HEK293 (cell line): ENCODE results near the gene ZNF124.

Source experiments
- CTCF ChIA-PET: fragments of 350-600 bp; formaldehyde crosslinking; extraction: SDS; loops from one replicate; lab custom pipeline; 2021; ENCODE audit warnings: antibody characterized with exemption; lab: Yijun Ruan, JAX
- POLR2A ChIA-PET: fragments of 300-600 bp; formaldehyde crosslinking; extraction: SDS; loops from one replicate; lab custom pipeline; 2020; ENCODE audit warnings: antibody characterized with exemption, inconsistent platforms; lab: Yijun Ruan, JAX
- H3K27ac ChIP-seq: fragments of 200-500 bp; sonication (Bioruptor generic); 2 replicates; pipeline ENCODE4 v1.5.1; 2014; ENCODE audit warnings: low read depth, low read length, control low read depth, inconsistent platforms; ENCODE audit errors: extremely low read depth
- H3K36me3 ChIP-seq, 2 experiments: fragments of 200-500 bp in 1 of 2; sonication (Bioruptor generic) in 1 of 2; 1 replicate in 1 of 2; 2 replicates in 1 of 2; pipeline ENCODE4 v1.5.1; 2014 to 2017; ENCODE audit warnings: inconsistent platforms in 2 of 2, low read length in 2 of 2; ENCODE audit not compliant: control insufficient read depth in 2 of 2, insufficient read depth in 1 of 2
- H3K4me1 ChIP-seq: fragments of 200-500 bp; sonication (Bioruptor generic); 2 replicates; pipeline ENCODE4 v1.5.1; 2014; ENCODE audit warnings: mild to moderate bottlenecking, low read length, inconsistent platforms; ENCODE audit not compliant: control insufficient read depth, insufficient read depth
- H3K4me3 ChIP-seq: 2 replicates; pipeline ENCODE4 v1.5.1; 2011; ENCODE audit warnings: low read depth, mild to moderate bottlenecking, control low read depth, low read length, moderate library complexity
- H3K9me3 ChIP-seq: fragments of 200-500 bp; sonication (Bioruptor generic); 2 replicates; pipeline ENCODE4 v1.5.1; 2014; ENCODE audit warnings: low read depth, low read length, inconsistent platforms; ENCODE audit not compliant: control insufficient read depth, insufficient read depth
- FEZF1 ChIP-seq: fragments of 450-650 bp; formaldehyde crosslinking; IDR thresholded peaks from 2 replicates; pipeline ENCODE4 v1.5.1; 2016; ENCODE audit warnings: missing biosample characterization, missing genetic modification characterization
- GFI1B ChIP-seq: fragments of 450-650 bp; formaldehyde crosslinking; IDR thresholded peaks from 2 replicates; pipeline ENCODE4 v1.5.1; 2016; ENCODE audit warnings: missing biosample characterization, missing genetic modification characterization
- HOXC10 ChIP-seq: sonication (generic); formaldehyde crosslinking; IDR thresholded peaks from 2 replicates; pipeline ENCODE4 v1.8.1; 2023; ENCODE audit warnings: mild to moderate bottlenecking, missing genetic modification reagents
- KLF9 ChIP-seq: fragments of 450-650 bp; formaldehyde crosslinking; IDR thresholded peaks from 2 replicates; pipeline ENCODE4 v1.5.1; 2016; ENCODE audit warnings: missing biosample characterization, missing genetic modification characterization, low read depth
- MYNN ChIP-seq: fragments of 450-650 bp; formaldehyde crosslinking; IDR thresholded peaks from 2 replicates; pipeline ENCODE4 v1.5.1; 2016; ENCODE audit warnings: missing biosample characterization, missing genetic modification characterization, borderline replicate concordance
- SP3 ChIP-seq: fragments of 450-650 bp; formaldehyde crosslinking; IDR thresholded peaks from 2 replicates; pipeline ENCODE4 v1.5.1; 2016; ENCODE audit warnings: missing biosample characterization, missing genetic modification characterization
- ZNF114 ChIP-seq: fragments of 450-650 bp; formaldehyde crosslinking; IDR thresholded peaks from 2 replicates; pipeline ENCODE4 v1.5.0; 2017; ENCODE audit warnings: missing biosample characterization, missing genetic modification characterization
- ZNF174 ChIP-seq: fragments of 450-650 bp; formaldehyde crosslinking; IDR thresholded peaks from 2 replicates; pipeline ENCODE4 v1.5.0; 2017; ENCODE audit warnings: missing biosample characterization, mild to moderate bottlenecking, missing genetic modification characterization
- ZNF202 ChIP-seq: fragments of 450-650 bp; formaldehyde crosslinking; IDR thresholded peaks from 2 replicates; pipeline ENCODE4 v1.5.1; 2016; ENCODE audit warnings: missing biosample characterization, missing genetic modification characterization, borderline replicate concordance
- ZNF211 ChIP-seq: fragments of 450-650 bp; formaldehyde crosslinking; IDR thresholded peaks from 2 replicates; pipeline ENCODE4 v1.5.1; 2016; ENCODE audit warnings: low read depth, missing biosample characterization, missing genetic modification characterization
- ZNF214 ChIP-seq: fragments of 450-650 bp; formaldehyde crosslinking; IDR thresholded peaks from 2 replicates; pipeline ENCODE4 v1.5.1; 2017; ENCODE audit warnings: missing biosample characterization, mild to moderate bottlenecking, missing genetic modification characterization, borderline replicate concordance
- ZNF324 ChIP-seq: fragments of 450-650 bp; formaldehyde crosslinking; IDR thresholded peaks from 2 replicates; pipeline ENCODE4 v1.5.1; 2016; ENCODE audit warnings: missing biosample characterization, missing genetic modification characterization
- ZNF398 ChIP-seq: fragments of 450-650 bp; formaldehyde crosslinking; IDR thresholded peaks from 2 replicates; pipeline ENCODE4 v1.5.1; 2017; ENCODE audit warnings: missing biosample characterization, missing genetic modification characterization
- ZNF48 ChIP-seq: fragments of 450-650 bp; formaldehyde crosslinking; IDR thresholded peaks from 2 replicates; pipeline ENCODE4 v1.5.1; 2016; ENCODE audit warnings: missing biosample characterization, missing genetic modification characterization
- ZNF521 ChIP-seq: fragments of 450-650 bp; formaldehyde crosslinking; IDR thresholded peaks from 2 replicates; pipeline ENCODE4 v1.5.1; 2017; ENCODE audit warnings: missing biosample characterization, mild to moderate bottlenecking, missing genetic modification characterization
- ZNF704 ChIP-seq: fragments of 450-650 bp; formaldehyde crosslinking; IDR thresholded peaks from 2 replicates; pipeline ENCODE4 v1.5.1; 2016; ENCODE audit warnings: missing biosample characterization, missing genetic modification characterization
- ZNF747 ChIP-seq: fragments of 450-650 bp; formaldehyde crosslinking; IDR thresholded peaks from 2 replicates; pipeline ENCODE4 v1.5.1; 2016; ENCODE audit warnings: missing biosample characterization, missing genetic modification characterization
- TF ChIP-seq, protein P1 (sequence below): fragments of 450-650 bp; formaldehyde crosslinking; IDR thresholded peaks from 2 replicates; pipeline ENCODE4 v1.5.1; 2016; ENCODE audit warnings: missing biosample characterization, missing genetic modification characterization
- TF ChIP-seq, protein P2 (sequence below): fragments of 450-650 bp; formaldehyde crosslinking; IDR thresholded peaks from 2 replicates; pipeline ENCODE4 v1.5.0; 2017; ENCODE audit warnings: missing biosample characterization, missing genetic modification characterization, borderline replicate concordance
- TF ChIP-seq, protein P3 (sequence below): fragments of 450-650 bp; formaldehyde crosslinking; IDR thresholded peaks from 2 replicates; pipeline ENCODE4 v1.5.1; 2017; ENCODE audit warnings: missing biosample characterization, missing genetic modification characterization
- TF ChIP-seq, protein P4 (sequence below): fragments of 450-650 bp; formaldehyde crosslinking; IDR thresholded peaks from 2 replicates; pipeline ENCODE4 v1.5.1; 2016; ENCODE audit warnings: missing biosample characterization, missing genetic modification characterization
- TF ChIP-seq, protein P5 (sequence below): fragments of 450-650 bp; formaldehyde crosslinking; IDR thresholded peaks from 2 replicates; pipeline ENCODE4 v1.5.1; 2016; ENCODE audit warnings: missing biosample characterization, missing genetic modification characterization

ZNF124 gene

GRCh38 chr1:247111259-247111699 is 60.5 kb downstream of the ZNF124 start:
- TF ChIP-seq ZNF324 (no peak), KLF9 (no peak), ZNF521 (no peak), ZNF114 (no peak), ZNF211 (tag by site-specific recombination) (no peak), ZNF48 (tag by site-specific recombination) (no peak)
- TF ChIP-seq, protein P1, sequence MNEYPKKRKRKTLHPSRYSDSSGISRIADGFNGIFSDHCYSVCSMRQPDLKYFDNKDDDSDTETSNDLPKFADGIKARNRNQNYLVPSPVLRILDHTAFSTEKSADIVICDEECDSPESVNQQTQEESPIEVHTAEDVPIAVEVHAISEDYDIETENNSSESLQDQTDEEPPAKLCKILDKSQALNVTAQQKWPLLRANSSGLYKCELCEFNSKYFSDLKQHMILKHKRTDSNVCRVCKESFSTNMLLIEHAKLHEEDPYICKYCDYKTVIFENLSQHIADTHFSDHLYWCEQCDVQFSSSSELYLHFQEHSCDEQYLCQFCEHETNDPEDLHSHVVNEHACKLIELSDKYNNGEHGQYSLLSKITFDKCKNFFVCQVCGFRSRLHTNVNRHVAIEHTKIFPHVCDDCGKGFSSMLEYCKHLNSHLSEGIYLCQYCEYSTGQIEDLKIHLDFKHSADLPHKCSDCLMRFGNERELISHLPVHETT (tag by site-specific recombination), result no peak
- CTCF ChIA-PET, result no interaction called here
- peak overlapping the region; percentile 19 for H3K4me3 ChIP-seq

GRCh38 chr1:247110627-247111258 is 61.1 kb downstream of the ZNF124 start:
- ChIA-PET POLR2A (no interaction called here), CTCF (no interaction called here)
- Histone ChIP-seq H3K4me3 (peak overlapping the region; percentile 19), H3K36me3 (no peaks in the 10 kb centered on the region), H3K27ac (no peak overlapping the region), H3K9me3 (no peaks in the 10 kb centered on the region), H3K4me1 (no peaks in the 10 kb centered on the region)
- TF ChIP-seq ZNF174 (tag by site-specific recombination), result no peak
- TF ChIP-seq ZNF704 (tag by site-specific recombination), result no peak
- TF ChIP-seq, protein P2, sequence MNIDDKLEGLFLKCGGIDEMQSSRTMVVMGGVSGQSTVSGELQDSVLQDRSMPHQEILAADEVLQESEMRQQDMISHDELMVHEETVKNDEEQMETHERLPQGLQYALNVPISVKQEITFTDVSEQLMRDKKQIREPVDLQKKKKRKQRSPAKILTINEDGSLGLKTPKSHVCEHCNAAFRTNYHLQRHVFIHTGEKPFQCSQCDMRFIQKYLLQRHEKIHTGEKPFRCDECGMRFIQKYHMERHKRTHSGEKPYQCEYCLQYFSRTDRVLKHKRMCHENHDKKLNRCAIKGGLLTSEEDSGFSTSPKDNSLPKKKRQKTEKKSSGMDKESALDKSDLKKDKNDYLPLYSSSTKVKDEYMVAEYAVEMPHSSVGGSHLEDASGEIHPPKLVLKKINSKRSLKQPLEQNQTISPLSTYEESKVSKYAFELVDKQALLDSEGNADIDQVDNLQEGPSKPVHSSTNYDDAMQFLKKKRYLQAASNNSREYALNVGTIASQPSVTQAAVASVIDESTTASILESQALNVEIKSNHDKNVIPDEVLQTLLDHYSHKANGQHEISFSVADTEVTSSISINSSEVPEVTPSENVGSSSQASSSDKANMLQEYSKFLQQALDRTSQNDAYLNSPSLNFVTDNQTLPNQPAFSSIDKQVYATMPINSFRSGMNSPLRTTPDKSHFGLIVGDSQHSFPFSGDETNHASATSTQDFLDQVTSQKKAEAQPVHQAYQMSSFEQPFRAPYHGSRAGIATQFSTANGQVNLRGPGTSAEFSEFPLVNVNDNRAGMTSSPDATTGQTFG (tag by site-specific recombination), result no peak
- TF ChIP-seq MYNN (tag by site-specific recombination), result no peak
- TF ChIP-seq GFI1B (tag by site-specific recombination), result no peak
- TF ChIP-seq, protein P3, sequence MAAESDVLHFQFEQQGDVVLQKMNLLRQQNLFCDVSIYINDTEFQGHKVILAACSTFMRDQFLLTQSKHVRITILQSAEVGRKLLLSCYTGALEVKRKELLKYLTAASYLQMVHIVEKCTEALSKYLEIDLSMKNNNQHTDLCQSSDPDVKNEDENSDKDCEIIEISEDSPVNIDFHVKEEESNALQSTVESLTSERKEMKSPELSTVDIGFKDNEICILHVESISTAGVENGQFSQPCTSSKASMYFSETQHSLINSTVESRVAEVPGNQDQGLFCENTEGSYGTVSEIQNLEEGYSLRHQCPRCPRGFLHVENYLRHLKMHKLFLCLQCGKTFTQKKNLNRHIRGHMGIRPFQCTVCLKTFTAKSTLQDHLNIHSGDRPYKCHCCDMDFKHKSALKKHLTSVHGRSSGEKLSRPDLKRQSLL (tag by site-specific recombination), result no peak
- no peak for TF ChIP-seq ZNF398 (tag by site-specific recombination)
- TF ChIP-seq, protein P4, sequence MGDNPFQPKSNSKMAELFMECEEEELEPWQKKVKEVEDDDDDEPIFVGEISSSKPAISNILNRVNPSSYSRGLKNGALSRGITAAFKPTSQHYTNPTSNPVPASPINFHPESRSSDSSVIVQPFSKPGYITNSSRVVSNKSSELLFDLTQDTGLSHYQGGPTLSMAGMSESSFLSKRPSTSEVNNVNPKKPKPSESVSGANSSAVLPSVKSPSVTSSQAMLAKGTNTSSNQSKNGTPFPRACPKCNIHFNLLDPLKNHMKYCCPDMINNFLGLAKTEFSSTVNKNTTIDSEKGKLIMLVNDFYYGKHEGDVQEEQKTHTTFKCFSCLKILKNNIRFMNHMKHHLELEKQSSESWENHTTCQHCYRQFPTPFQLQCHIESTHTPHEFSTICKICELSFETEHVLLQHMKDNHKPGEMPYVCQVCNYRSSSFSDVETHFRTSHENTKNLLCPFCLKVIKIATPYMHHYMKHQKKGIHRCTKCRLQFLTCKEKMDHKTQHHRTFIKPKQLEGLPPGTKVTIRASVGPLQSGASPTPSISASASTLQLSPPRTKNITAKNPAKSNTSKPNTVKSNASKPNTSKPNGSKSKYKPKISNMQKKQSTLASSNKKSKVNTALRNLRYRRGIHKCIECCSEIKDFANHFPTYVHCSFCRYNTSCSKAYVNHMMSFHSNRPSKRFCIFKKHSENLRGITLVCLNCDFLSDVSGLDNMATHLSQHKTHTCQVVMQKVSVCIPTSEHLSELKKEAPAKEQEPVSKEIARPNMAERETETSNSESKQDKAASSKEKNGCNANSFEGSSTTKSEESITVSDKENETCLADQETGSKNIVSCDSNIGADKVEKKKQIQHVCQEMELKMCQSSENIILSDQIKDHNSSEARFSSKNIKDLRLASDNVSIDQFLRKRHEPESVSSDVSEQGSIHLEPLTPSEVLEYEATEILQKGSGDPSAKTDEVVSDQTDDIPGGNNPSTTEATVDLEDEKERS (tag by site-specific recombination), result no peak
- no peak for TF ChIP-seq ZNF747 (tag by site-specific recombination)
- TF ChIP-seq, protein P5, sequence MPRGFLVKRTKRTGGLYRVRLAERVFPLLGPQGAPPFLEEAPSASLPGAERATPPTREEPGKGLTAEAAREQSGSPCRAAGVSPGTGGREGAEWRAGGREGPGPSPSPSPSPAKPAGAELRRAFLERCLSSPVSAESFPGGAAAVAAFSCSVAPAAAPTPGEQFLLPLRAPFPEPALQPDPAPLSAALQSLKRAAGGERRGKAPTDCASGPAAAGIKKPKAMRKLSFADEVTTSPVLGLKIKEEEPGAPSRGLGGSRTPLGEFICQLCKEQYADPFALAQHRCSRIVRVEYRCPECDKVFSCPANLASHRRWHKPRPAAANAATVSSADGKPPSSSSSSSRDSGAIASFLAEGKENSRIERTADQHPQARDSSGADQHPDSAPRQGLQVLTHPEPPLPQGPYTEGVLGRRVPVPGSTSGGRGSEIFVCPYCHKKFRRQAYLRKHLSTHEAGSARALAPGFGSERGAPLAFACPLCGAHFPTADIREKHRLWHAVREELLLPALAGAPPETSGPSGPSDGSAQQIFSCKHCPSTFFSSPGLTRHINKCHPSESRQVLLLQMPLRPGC, result no peak
- TF ChIP-seq ZNF202, result no peak
- TF ChIP-seq FEZF1 (tag by site-specific recombination), result no peak
- TF ChIP-seq SP3 (tag by site-specific recombination), result no peak
- no peak for TF ChIP-seq ZNF214 (tag by site-specific recombination)
- no peak for TF ChIP-seq HOXC10

More at GRCh38 chr1:247111259-247111699, 60.5 kb downstream of the ZNF124 start:
- H3K36me3 ChIP-seq, result no peaks in the 10 kb centered on the region
- no peaks in the 10 kb centered on the region for H3K9me3 ChIP-seq
- no peak overlapping the region; the same call in 1 of the 2 replicates for H3K27ac ChIP-seq
- no peaks in the 10 kb centered on the region for H3K4me1 ChIP-seq
- POLR2A ChIA-PET, result no interaction called here
